Activated CD8-positive, alpha-beta memory T cell treated with anti-CD3 and anti-CD28 coated beads, Interleukin-2, amount 10 ng/mL, durations not matched to agents 7 days and 5 days (primary cell): Measurements from ENCODE around the gene NPAS3. TPM values are rescaled to one million over a fixed set of nuclear protein-coding genes. Genes with fewer than 3 reads are reported as not detected.

Experiments used
- ATAC-seq: fragments of 150-1000 bp; cut with Tn5 transposase; one replicate; pipeline ENCODE4 v1.10.0; 2021; ENCODE audit warnings: moderate library complexity
- CTCF ChIA-PET: fragments of 350-600 bp; sonication (Branson Sonifier 250); formaldehyde crosslinking; loops from one replicate; lab custom pipeline; 2021; ENCODE audit warnings: antibody characterized with exemption; lab: Charles Lee
- DNase-seq: peaks from one replicate; pipeline ENCODE4 v3.0.0-alpha.2; 2020
- H3K27ac Mint-ChIP-seq: one replicate; pipeline ENCODE4 v1.8.0; 2021; ENCODE audit warnings: mild to moderate bottlenecking, mixed read lengths
- H3K27me3 Mint-ChIP-seq: one replicate; pipeline ENCODE4 v1.8.0; 2021; ENCODE audit warnings: mixed read lengths
- H3K36me3 Mint-ChIP-seq: one replicate; pipeline ENCODE4 v1.8.0; 2021; ENCODE audit warnings: mild to moderate bottlenecking, mixed read lengths
- H3K4me1 Mint-ChIP-seq: one replicate; pipeline ENCODE4 v1.8.0; 2021; ENCODE audit warnings: mixed read lengths
- H3K4me3 Mint-ChIP-seq: one replicate; pipeline ENCODE4 v1.8.0; 2021; ENCODE audit warnings: mild to moderate bottlenecking, moderate library complexity, mixed read lengths
- H3K9me3 Mint-ChIP-seq: one replicate; pipeline ENCODE4 v1.8.0; 2022; ENCODE audit warnings: low read depth, mixed read lengths
- total RNA-seq, 2 experiments: library from RNA; stranded (reverse); gene quantifications; one replicate each; pipeline ENCODE4 v1.2.3, GENCODE V29; 2021

NPAS3 gene
- total RNA-seq, 2 experiments from 2014 or later: not detected

- Mint-ChIP-seq H3K9me3 (no peaks in the 10 kb centered on the region), H3K4me1 (no peaks in the 10 kb centered on the region), H3K4me3 (no peak overlapping the region), H3K27me3 (no peaks in the 10 kb centered on the region), H3K27ac (no peak overlapping the region), H3K36me3 (no peaks in the 10 kb centered on the region)
- DNase-seq: no peak
- ATAC-seq: no peak
- CTCF ChIA-PET: no interaction called here
Measured at GRCh38 chr14:33736979-33737378, 798.3 kb downstream of the NPAS3 start.

GRCh38 chr14:33737446-33737845, 798.8 kb downstream of the NPAS3 start:
- Mint-ChIP-seq H3K27me3 (no peaks in the 10 kb centered on the region), H3K27ac (no peak overlapping the region), H3K4me1 (no peaks in the 10 kb centered on the region), H3K9me3 (no peaks in the 10 kb centered on the region), H3K36me3 (no peaks in the 10 kb centered on the region), H3K4me3 (no peak overlapping the region)
- no peak for DNase-seq
- no peak for ATAC-seq
- CTCF ChIA-PET: no interaction called here

GRCh38 chr14:33738029-33738428, 799.4 kb downstream of the NPAS3 start:
- no peaks in the 10 kb centered on the region for H3K27me3 Mint-ChIP-seq
- no peak overlapping the region for H3K4me3 Mint-ChIP-seq
- H3K4me1 Mint-ChIP-seq: no peaks in the 10 kb centered on the region
- CTCF ChIA-PET: no interaction called here
- ATAC-seq (no peak), DNase-seq (no peak)
- H3K9me3 Mint-ChIP-seq: no peaks in the 10 kb centered on the region
- H3K27ac Mint-ChIP-seq: no peak overlapping the region
- no peaks in the 10 kb centered on the region for H3K36me3 Mint-ChIP-seq

- Mint-ChIP-seq H3K36me3 (no peaks in the 10 kb centered on the region), H3K4me1 (no peaks in the 10 kb centered on the region), H3K27me3 (no peaks in the 10 kb centered on the region), H3K27ac (no peak overlapping the region), H3K9me3 (no peaks in the 10 kb centered on the region), H3K4me3 (no peak overlapping the region)
- CTCF ChIA-PET: no interaction called here
- DNase-seq: no peak
- ATAC-seq: no peak
Measured at GRCh38 chr14:33738491-33738890, 799.8 kb downstream of the NPAS3 start.

- no peaks in the 10 kb centered on the region for H3K9me3 Mint-ChIP-seq
- ATAC-seq (no peak), DNase-seq (no peak)
- H3K36me3 Mint-ChIP-seq: no peaks in the 10 kb centered on the region
- no peaks in the 10 kb centered on the region for H3K27me3 Mint-ChIP-seq
- H3K4me1 Mint-ChIP-seq: no peaks in the 10 kb centered on the region
- H3K27ac Mint-ChIP-seq: no peak overlapping the region
- CTCF ChIA-PET: no interaction called here
- no peak overlapping the region for H3K4me3 Mint-ChIP-seq
Measured at GRCh38 chr14:33740531-33740930, 801.9 kb downstream of the NPAS3 start.

- no peaks in the 10 kb centered on the region for H3K9me3 Mint-ChIP-seq
- no peaks in the 10 kb centered on the region for H3K36me3 Mint-ChIP-seq
- CTCF ChIA-PET: no interaction called here
- no peak for DNase-seq
- H3K27ac Mint-ChIP-seq: no peak overlapping the region
- H3K27me3 Mint-ChIP-seq: no peaks in the 10 kb centered on the region
- no peaks in the 10 kb centered on the region for H3K4me1 Mint-ChIP-seq
- H3K4me3 Mint-ChIP-seq: no peak overlapping the region
- no peak for ATAC-seq
Measured at GRCh38 chr14:33742166-33742565, 803.5 kb downstream of the NPAS3 start.

- CTCF ChIA-PET: no interaction called here
- H3K4me3 Mint-ChIP-seq: no peak overlapping the region
- H3K9me3 Mint-ChIP-seq: no peaks in the 10 kb centered on the region
- DNase-seq: no peak
- no peaks in the 10 kb centered on the region for H3K4me1 Mint-ChIP-seq
- no peak for ATAC-seq
- no peak overlapping the region for H3K27ac Mint-ChIP-seq
- no peaks in the 10 kb centered on the region for H3K36me3 Mint-ChIP-seq
- no peaks in the 10 kb centered on the region for H3K27me3 Mint-ChIP-seq
Measured at GRCh38 chr14:33745163-33745562, 806.5 kb downstream of the NPAS3 start.

- Mint-ChIP-seq H3K27ac (no peak overlapping the region), H3K4me1 (no peaks in the 10 kb centered on the region)
- CTCF ChIA-PET: no interaction called here
Measured at GRCh38 chr14:33747749-33748148, 809.1 kb downstream of the NPAS3 start.

GRCh38 chr14:33754261-33754660, 815.6 kb downstream of the NPAS3 start:
- Mint-ChIP-seq H3K9me3 (no peaks in the 10 kb centered on the region), H3K27ac (no peak overlapping the region), H3K4me1 (no peaks in the 10 kb centered on the region), H3K27me3 (no peaks in the 10 kb centered on the region), H3K36me3 (no peaks in the 10 kb centered on the region), H3K4me3 (no peak overlapping the region)
- DNase-seq (no peak), ATAC-seq (no peak)
- CTCF ChIA-PET: no interaction called here

More at GRCh38 chr14:33747749-33748148, 809.1 kb downstream of the NPAS3 start:
- Mint-ChIP-seq H3K36me3 (no peaks in the 10 kb centered on the region), H3K4me3 (no peak overlapping the region), H3K9me3 (no peaks in the 10 kb centered on the region), H3K27me3 (no peaks in the 10 kb centered on the region)
- DNase-seq (no peak), ATAC-seq (no peak)

- H3K9me3 Mint-ChIP-seq: no peaks in the 10 kb centered on the region
Measured at GRCh38 chr14:33755358-33755757, 816.7 kb downstream of the NPAS3 start.

GRCh38 chr14:33756833-33757232, 818.2 kb downstream of the NPAS3 start:
- DNase-seq (no peak), ATAC-seq (no peak)
- no peak overlapping the region for H3K27ac Mint-ChIP-seq
- no peaks in the 10 kb centered on the region for H3K27me3 Mint-ChIP-seq
- H3K36me3 Mint-ChIP-seq: no peaks in the 10 kb centered on the region
- H3K4me3 Mint-ChIP-seq: no peak overlapping the region
- no peaks in the 10 kb centered on the region for H3K9me3 Mint-ChIP-seq
- H3K4me1 Mint-ChIP-seq: no peaks in the 10 kb centered on the region
- CTCF ChIA-PET: no interaction called here

More at GRCh38 chr14:33755358-33755757, 816.7 kb downstream of the NPAS3 start:
- DNase-seq: no peak
- H3K36me3 Mint-ChIP-seq: no peaks in the 10 kb centered on the region
- H3K4me3 Mint-ChIP-seq: no peak overlapping the region
- H3K4me1 Mint-ChIP-seq: no peaks in the 10 kb centered on the region
- ATAC-seq: no peak
- H3K27me3 Mint-ChIP-seq: no peaks in the 10 kb centered on the region
- CTCF ChIA-PET: no interaction called here
- no peak overlapping the region for H3K27ac Mint-ChIP-seq

- Mint-ChIP-seq H3K4me3 (no peak overlapping the region), H3K27ac (no peak overlapping the region), H3K36me3 (no peaks in the 10 kb centered on the region), H3K9me3 (no peaks in the 10 kb centered on the region), H3K27me3 (no peaks in the 10 kb centered on the region), H3K4me1 (no peaks in the 10 kb centered on the region)
- CTCF ChIA-PET: no interaction called here
- ATAC-seq: no peak
- DNase-seq: no peak
Measured at GRCh38 chr14:33758547-33758946, 819.9 kb downstream of the NPAS3 start.

- ATAC-seq: no peak
- CTCF ChIA-PET: no interaction called here
- Mint-ChIP-seq H3K36me3 (no peaks in the 10 kb centered on the region), H3K4me1 (no peaks in the 10 kb centered on the region), H3K4me3 (no peak overlapping the region), H3K27me3 (no peaks in the 10 kb centered on the region), H3K27ac (no peak overlapping the region), H3K9me3 (no peaks in the 10 kb centered on the region)
- no peak for DNase-seq
Measured at GRCh38 chr14:33762161-33762851, 823.6 kb downstream of the NPAS3 start.

- no peaks in the 10 kb centered on the region for H3K36me3 Mint-ChIP-seq
Measured at GRCh38 chr14:33764876-33765650, 826.4 kb downstream of the NPAS3 start.

More at GRCh38 chr14:33764876-33765650, 826.4 kb downstream of the NPAS3 start:
- Mint-ChIP-seq H3K27ac (no peak overlapping the region), H3K4me1 (no peaks in the 10 kb centered on the region), H3K27me3 (no peaks in the 10 kb centered on the region), H3K4me3 (no peak overlapping the region), H3K9me3 (no peaks in the 10 kb centered on the region)
- no peak for ATAC-seq
- CTCF ChIA-PET: interaction anchor here (1.5 kb wide), 1 partner anchor 28 kb away, joined by 4 read pairs; no protein-coding TSS in a partner anchor
- no peak for DNase-seq
